IPS-NIHi7 (cell line): Measurements from ENCODE around the gene C3orf20.

ENCODE experiments used
- DNase-seq: peaks from one replicate; pipeline ENCODE4 v3.0.0; 2012; ENCODE audit warnings: mixed read lengths; ENCODE audit errors: extremely low spot score

Gene C3orf20

GRCh38 chr3:14811684-14812083, 136.7 kb downstream of the C3orf20 start:
- DNase-seq, result no peak

- DNase-seq, result no peak
Measured at GRCh38 chr3:14812196-14812790, 137.4 kb downstream of the C3orf20 start.

DNA sequence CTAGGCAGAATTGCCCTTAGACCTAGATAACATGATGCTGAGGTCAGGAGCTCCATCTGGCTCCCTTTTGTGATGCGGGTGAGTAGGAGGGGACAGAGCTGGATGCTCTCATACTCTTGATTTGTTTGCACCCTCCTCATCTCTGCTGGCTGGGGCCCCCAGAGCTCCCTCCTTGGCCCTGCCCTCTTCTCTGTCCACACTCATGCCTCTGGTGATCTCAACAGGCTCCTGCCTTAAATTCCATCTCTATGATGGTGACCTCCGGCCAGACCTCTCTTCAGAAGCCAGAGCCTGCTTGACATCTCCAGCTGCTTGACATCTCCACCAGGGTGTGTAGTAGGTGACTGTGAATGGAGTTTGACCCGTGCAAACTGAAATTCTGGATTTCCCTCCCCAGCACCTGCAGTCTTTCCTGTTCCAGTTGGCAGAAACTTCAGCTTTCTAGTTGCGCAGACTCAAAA, 139.5 kb downstream of the C3orf20 start:
- no peak for DNase-seq

DNA sequence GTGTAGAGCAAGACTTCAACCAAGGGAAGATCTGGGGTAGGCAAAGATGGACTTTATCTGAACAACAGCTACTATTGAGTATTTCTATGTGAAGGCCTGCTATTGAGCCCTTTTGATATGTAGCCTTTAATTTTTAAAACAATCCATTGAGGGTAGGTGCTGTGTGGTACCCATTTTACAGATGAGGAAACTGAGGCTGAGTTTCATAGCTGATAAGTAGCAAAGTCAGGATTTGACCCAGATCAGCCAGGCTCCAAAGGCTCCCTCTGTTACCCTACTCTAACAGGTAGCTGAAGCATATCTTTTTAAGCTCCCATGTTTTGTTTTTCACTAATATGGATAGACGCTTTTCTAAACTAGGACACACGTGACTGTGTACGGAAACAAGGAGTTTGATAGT, 141.4 kb downstream of the C3orf20 start:
- DNase-seq, result no peak

GRCh38 chr3:14818804-14819500, 144.0 kb downstream of the C3orf20 start, which contains the start of gene FGD5:
FGD5 (plus strand) TSS chr3:14818962; CDS start chr3:14819072, 110 bp downstream.
- DNase-seq, result no peak

DNA sequence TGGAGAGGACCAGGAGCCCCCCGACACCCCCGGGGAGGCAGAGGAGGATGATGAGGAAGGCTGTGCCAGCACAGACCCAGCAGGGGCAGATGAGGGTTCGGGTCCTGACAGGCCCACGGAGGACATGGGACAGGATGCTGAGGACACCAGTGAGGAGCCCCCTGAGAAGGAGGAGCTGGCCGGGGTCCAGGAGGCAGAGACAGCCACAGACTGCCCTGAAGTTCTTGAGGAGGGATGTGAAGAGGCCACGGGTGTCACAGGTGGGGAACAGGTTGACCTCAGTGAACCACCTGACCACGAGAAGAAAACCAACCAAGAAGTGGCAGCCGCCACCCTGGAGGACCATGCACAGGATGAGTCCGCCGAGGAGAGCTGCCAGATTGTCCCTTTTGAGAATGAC, 144.7 kb downstream of the C3orf20 start:
- DNase-seq, result no peak

DNA sequence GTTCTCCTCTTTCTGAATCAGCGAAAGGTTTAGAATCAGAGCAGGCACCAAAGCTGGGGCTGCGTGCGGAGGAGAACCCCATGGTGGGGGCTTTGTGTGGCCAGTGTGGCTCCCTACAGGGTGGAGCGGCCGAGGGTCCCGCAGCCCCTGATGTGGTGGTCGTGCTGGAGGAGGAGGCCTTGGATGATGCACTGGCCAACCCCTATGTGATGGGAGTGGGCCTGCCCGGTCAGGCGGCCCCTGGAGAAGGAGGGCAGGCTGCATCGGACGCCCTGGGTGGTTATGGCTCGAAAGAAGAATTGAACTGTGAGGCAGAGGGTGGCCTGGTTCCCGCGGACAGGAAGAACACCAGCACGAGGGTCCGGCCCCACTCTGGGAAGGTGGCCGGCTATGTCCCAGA, 145.2 kb downstream of the C3orf20 start:
- no peak for DNase-seq

- DNase-seq, result no peak
Measured at GRCh38 chr3:14821151-14821550, 146.2 kb downstream of the C3orf20 start.

DNA sequence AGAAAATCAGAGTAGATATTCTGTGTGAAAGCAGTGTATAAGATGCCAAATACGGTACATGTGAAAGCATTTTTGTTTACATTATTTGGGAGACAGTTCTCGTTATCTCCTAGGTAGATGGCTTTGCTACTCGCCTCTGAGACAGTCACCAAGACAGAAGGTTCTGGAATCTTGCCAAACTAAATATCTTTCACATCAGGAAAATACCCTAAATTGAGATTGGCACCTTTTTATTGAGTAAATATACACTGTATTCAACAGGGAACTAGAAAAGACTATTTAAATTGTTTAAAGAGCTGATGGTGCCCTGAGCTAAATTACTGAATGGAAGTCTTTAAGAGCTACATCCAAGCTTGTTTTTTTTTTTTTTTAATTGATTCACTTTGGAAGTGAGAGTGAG, 147.2 kb downstream of the C3orf20 start:
- no peak for DNase-seq
